Activated CD8-positive, alpha-beta T cell treated with anti-CD3 and anti-CD28 coated beads, Interleukin-2, amount 10 ng/mL, durations not matched to agents 7 days and 5 days (primary cell): Measurements from ENCODE around the gene EBF3. TPM values are rescaled to one million over a fixed set of nuclear protein-coding genes. Genes with fewer than 3 reads are reported as not detected.

ENCODE experiments used
- ATAC-seq: fragments of 150-1000 bp; cut with Tn5 transposase; one replicate; pipeline ENCODE4 v1.10.0; 2021; ENCODE audit warnings: moderate library complexity
- CTCF ChIA-PET: fragments of 350-600 bp; sonication (Branson Sonifier 250); formaldehyde crosslinking; loops from one replicate; lab custom pipeline; 2021; ENCODE audit warnings: antibody characterized with exemption; lab: Charles Lee
- POLR2A ChIA-PET: fragments of 350-600 bp; sonication (Branson Sonifier 250); formaldehyde crosslinking; loops from one replicate; lab custom pipeline; 2021; ENCODE audit warnings: antibody characterized with exemption; lab: Charles Lee
- DNase-seq: peaks from one replicate; pipeline ENCODE4 v3.0.0-alpha.2; 2020
- H3K27ac Mint-ChIP-seq: one replicate; pipeline ENCODE4 v1.8.0; 2021; ENCODE audit warnings: mild to moderate bottlenecking, mixed read lengths
- H3K27me3 Mint-ChIP-seq: one replicate; pipeline ENCODE4 v1.8.0; 2021; ENCODE audit warnings: low read depth, mixed read lengths
- H3K36me3 Mint-ChIP-seq: one replicate; pipeline ENCODE4 v1.8.0; 2021; ENCODE audit warnings: low read depth, mixed read lengths
- H3K4me1 Mint-ChIP-seq: one replicate; pipeline ENCODE4 v1.8.0; 2021; ENCODE audit warnings: low read depth, mixed read lengths
- H3K4me3 Mint-ChIP-seq: one replicate; pipeline ENCODE4 v1.8.0; 2021; ENCODE audit warnings: mild to moderate bottlenecking, mixed read lengths
- H3K9me3 Mint-ChIP-seq: one replicate; pipeline ENCODE4 v1.8.0; 2022; ENCODE audit warnings: mixed read lengths; ENCODE audit not compliant: insufficient read depth
- total RNA-seq, 2 experiments: library from RNA; stranded (reverse); gene quantifications; one replicate each; pipeline ENCODE4 v1.2.3, GENCODE V29; 2021

Gene EBF3
- total RNA-seq, 2 experiments from 2014 or later: not detected

- POLR2A ChIA-PET: no interaction called here
Observed at GRCh38 chr10:129962872-129963640, 1.0 kb downstream of the EBF3 start.

DNA sequence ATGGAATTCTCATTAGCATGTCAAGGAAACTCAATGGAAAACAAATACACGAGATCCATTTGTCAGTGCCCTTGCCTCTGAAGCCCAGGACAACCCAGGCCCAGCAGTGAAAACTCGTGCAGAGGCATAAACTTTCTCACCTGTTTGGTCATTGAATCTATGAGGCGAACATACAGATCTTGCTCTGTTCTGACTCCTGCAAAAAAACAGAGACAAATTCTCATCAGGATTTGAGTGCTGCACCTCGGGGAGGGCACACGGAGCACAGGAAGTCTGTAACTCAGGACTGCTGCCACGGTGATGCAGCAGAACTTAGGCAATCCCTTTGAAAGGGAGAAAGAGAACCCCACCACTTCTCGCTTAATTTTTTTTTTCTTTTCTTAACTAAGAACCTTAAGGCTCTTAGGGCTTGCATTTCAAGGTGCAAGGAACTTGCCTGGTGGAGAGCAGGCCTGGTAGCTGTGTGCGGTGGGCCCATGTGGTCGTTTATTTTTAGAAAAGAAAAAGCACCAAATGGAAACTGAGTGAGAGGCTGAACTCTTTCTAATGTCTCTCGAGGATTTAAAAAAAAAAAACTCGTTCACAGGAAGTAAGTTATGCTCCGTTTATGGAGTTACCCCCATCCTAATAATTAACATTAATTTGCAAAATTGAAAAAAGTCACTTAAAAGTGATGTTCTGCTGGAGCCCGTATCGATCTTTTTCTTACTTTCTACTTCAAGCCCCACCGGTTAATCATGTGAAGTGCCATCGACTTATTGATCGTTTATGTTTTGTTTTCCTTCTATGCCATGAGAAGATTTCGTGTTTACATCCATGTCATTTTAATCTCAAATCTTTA lies 1.8 kb downstream of the EBF3 start:
- ChIA-PET CTCF (interaction anchor here (1.5 kb wide), 1 partner anchor 148 kb away, joined by 4 read pairs; the partner anchor contains the start of gene C10orf143), POLR2A (no interaction called here)
- Mint-ChIP-seq H3K27me3 (peaks cover 59% of the 10 kb centered on the region), H3K9me3 (peaks cover 6% of the 10 kb centered on the region), H3K4me1 (peaks cover 22% of the 10 kb centered on the region), H3K36me3 (peaks cover 7% of the 10 kb centered on the region), H3K27ac (peak overlapping the region; percentile 31), H3K4me3 (peak overlapping the region; percentile 35)
- no peak for ATAC-seq
- no peak for DNase-seq

More at GRCh38 chr10:129962872-129963640, 1.0 kb downstream of the EBF3 start:
- Mint-ChIP-seq H3K27ac (peak overlapping the region; percentile 64), H3K4me1 (peaks cover 22% of the 10 kb centered on the region), H3K27me3 (peaks cover 57% of the 10 kb centered on the region), H3K4me3 (peak overlapping the region; percentile 50), H3K36me3 (peaks cover 7% of the 10 kb centered on the region), H3K9me3 (peaks cover 6% of the 10 kb centered on the region)
- no peak for ATAC-seq
- DNase-seq: no peak
- CTCF ChIA-PET: no interaction called here

DNA sequence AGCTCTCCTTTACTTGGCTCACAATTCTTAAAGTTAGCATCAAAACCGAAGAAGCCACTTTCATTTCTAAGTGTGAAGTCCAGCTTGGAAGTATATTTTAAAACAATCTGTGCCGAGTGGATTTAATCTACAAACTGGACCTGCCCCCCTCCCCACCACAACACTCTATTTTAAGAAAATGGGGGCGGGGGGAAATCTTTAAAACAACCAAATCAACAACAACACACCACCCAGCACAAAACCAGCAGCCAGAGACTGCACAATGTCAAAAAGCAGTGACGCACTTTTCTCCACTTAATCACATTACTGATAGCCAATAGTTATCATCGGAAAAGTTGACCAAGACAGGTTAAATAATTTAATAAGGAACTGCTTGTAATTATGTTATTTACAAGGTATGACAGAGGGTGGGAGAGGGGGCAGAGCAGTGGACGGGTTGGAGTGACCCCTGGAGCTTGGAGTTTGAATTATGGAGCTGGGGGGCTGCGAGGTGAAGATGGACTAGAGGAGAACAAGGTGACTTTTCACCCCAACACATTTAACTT lies 2.8 kb downstream of the EBF3 start:
- DNase-seq (no peak), ATAC-seq (no peak)
- POLR2A ChIA-PET: no interaction called here
- peaks cover 7% of the 10 kb centered on the region for H3K36me3 Mint-ChIP-seq
- peaks cover 64% of the 10 kb centered on the region for H3K27me3 Mint-ChIP-seq
- peaks cover 6% of the 10 kb centered on the region for H3K9me3 Mint-ChIP-seq
- H3K4me1 Mint-ChIP-seq: peaks cover 22% of the 10 kb centered on the region
- no peak overlapping the region for H3K4me3 Mint-ChIP-seq
- H3K27ac Mint-ChIP-seq: no peak overlapping the region
- CTCF ChIA-PET: interaction anchor here (1.5 kb wide), 1 partner anchor 149 kb away, joined by 4 read pairs; the partner anchor contains the start of gene C10orf143

DNA sequence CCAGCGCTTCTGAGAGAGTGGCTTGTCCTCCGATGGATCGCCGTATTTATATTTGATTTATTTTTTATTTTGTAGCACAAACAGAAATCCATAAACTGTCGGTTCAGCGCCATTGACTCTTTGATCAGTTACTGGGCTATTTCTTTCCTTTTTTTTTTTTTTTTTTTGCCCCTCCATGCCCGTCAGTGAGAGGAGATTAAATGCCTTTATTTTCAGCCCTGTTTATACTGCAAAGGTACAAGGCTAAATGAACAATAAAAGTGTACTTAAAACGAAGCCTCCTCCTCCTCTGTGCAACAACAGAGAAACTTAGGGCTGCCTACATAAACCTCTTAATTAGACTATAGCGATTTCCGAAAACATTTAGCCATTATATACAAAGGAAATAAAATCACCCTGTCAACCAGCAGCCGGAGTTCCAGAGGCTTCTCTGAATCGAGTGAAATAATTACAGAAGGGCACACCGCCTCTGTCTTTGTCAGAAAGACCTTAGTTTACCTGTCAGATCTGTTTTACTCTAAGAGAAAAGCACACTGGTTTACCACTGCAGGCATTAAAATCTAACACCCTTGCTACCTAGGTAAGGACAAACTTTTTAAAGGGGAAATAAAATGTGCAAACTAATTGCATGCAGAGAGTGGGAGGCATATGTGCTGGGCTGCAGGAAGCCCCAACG lies 3.5 kb downstream of the EBF3 start:
- ChIA-PET CTCF (interaction anchor here (1.5 kb wide), 1 partner anchor 149 kb away, joined by 4 read pairs; the partner anchor contains the start of gene C10orf143), POLR2A (no interaction called here)
- peaks cover 6% of the 10 kb centered on the region for H3K9me3 Mint-ChIP-seq
- no peak overlapping the region for H3K27ac Mint-ChIP-seq
- peaks cover 62% of the 10 kb centered on the region for H3K27me3 Mint-ChIP-seq
- ATAC-seq (no peak), DNase-seq (no peak)
- H3K4me1 Mint-ChIP-seq: peaks cover 22% of the 10 kb centered on the region
- peak overlapping the region; percentile 25 for H3K4me3 Mint-ChIP-seq
- peaks cover 7% of the 10 kb centered on the region for H3K36me3 Mint-ChIP-seq

DNA sequence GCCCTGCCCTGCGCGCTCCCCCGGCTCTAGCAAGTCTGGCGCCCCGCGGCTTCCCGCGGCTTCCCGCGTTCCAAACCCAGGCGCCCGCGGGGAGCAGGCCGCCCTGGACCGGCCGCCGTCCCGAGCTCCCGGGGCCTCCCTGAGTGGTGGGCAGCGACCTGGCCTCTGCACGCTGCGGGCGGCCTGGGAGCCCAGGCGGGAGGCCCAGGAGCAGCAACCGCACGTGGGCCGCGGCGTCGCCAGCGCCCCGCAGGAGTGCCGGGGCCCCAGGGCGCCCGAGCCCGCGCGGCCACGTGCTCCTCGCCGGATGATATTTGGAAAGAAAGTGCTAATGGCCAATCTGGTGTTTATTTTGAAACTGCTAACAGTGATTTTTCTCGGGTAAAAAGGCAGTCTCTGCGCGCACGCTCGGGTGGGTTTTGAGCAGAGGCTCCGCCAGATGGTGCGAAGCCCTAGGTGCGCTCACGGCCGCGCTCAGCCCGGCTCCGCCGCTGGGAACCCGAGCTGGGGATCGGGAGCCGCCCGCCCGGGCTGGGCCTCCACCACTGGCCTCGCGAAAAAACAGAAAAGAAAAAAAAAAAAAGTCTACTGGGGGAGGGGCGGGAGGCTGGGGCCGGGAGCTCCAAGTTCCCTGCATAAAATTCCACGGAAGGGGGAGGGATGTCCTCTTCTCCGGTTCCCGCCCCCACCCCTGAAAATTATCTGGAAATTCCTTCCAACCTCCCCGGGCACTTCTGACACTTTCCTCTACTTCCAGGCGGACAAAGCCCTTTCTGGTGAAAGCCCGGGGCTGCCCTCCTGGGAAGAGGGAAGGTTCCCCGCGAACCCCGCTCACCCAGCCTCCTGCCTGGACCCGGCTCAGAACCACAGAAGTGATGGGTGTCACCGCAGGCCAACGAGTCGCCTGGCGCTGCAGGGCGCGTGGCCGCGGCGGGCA lies 4.3 kb downstream of the EBF3 start:
- ChIA-PET POLR2A (no interaction called here), CTCF (no interaction called here)
- Mint-ChIP-seq H3K27ac (no peak overlapping the region), H3K9me3 (peaks cover 6% of the 10 kb centered on the region), H3K4me1 (peaks cover 20% of the 10 kb centered on the region), H3K4me3 (peak overlapping the region; percentile 25), H3K27me3 (peaks cover 60% of the 10 kb centered on the region), H3K36me3 (peaks cover 7% of the 10 kb centered on the region)
- ATAC-seq (no peak), DNase-seq (no peak)

DNA sequence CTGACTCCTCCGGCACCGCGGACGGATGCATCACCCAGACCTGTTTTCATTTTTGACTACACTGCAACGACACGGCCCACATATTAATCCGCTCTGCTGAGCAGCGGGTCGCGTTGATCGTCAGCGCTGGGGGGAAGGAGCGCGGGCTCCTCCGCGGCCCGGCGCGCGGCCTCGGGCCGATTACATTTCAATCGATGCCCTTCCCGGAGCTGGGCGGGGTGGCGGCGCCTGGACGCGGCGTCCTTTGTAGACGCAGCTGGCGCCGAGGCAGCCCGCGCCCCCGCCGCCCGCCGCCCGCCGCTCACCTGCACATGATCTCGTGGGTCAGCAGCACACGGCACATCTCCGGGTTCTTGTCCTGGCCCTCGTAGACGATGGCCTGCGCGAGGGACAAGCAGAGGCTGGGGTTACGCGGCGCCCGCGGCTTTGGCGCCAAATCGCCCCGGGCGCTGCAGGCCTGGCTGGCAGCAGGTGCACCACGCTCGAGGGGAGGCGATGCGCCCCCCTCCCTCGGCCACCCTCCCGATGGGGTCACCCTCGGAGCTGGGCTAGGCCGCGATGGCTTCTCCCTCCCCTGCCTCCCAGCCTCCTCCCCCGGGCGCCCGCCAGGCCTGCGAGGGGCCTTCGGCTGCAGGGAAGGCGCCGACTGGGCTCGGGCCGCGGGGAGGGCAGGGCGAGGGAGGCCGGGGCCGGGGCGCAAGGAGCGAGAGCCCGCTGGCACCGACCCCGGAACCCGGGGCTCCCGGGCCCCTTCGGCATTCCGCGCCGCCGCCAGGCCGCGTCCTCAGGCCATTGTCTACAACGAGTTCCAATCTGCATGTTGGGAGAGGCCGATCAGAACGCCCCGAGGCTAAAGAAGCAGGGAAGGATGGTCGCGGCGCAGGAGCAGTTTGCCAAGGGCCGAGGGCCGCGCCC lies 5.2 kb downstream of the EBF3 start:
- Mint-ChIP-seq H3K27me3 (peaks cover 60% of the 10 kb centered on the region), H3K4me1 (peaks cover 19% of the 10 kb centered on the region), H3K4me3 (peak overlapping the region; percentile 42), H3K36me3 (peaks cover 7% of the 10 kb centered on the region), H3K27ac (peak overlapping the region; percentile 40), H3K9me3 (peaks cover 6% of the 10 kb centered on the region)
- ChIA-PET POLR2A (no interaction called here), CTCF (no interaction called here)
- ATAC-seq (no peak), DNase-seq (no peak)

GRCh38 chr10:129958148-129958628 lies 5.9 kb downstream of the EBF3 start:
- DNase-seq (no peak), ATAC-seq (no peak)
- H3K27ac Mint-ChIP-seq: peak overlapping the region; percentile 40
- H3K36me3 Mint-ChIP-seq: peaks cover 7% of the 10 kb centered on the region
- H3K9me3 Mint-ChIP-seq: peaks cover 6% of the 10 kb centered on the region
- CTCF ChIA-PET: interaction anchor here (0.7 to 1.2 kb wide), 2 partner anchors 13 to 151 kb away, joined by 3 read pairs; no protein-coding TSS in a partner anchor
- H3K4me3 Mint-ChIP-seq: peak overlapping the region; percentile 42
- H3K4me1 Mint-ChIP-seq: peaks cover 18% of the 10 kb centered on the region
- peaks cover 58% of the 10 kb centered on the region for H3K27me3 Mint-ChIP-seq
- POLR2A ChIA-PET: no interaction called here

GRCh38 chr10:129956876-129957673 lies 7.0 kb downstream of the EBF3 start:
- peaks cover 10% of the 10 kb centered on the region for H3K4me1 Mint-ChIP-seq
- ATAC-seq (no peak), DNase-seq (no peak)
- peaks cover 6% of the 10 kb centered on the region for H3K36me3 Mint-ChIP-seq
- H3K9me3 Mint-ChIP-seq: peaks cover 6% of the 10 kb centered on the region
- H3K4me3 Mint-ChIP-seq: no peak overlapping the region
- no peak overlapping the region for H3K27ac Mint-ChIP-seq
- ChIA-PET CTCF (interaction anchor here (0.7 to 1.2 kb wide), 2 partner anchors 14 to 152 kb away, joined by 3 read pairs; no protein-coding TSS in a partner anchor), POLR2A (interaction anchor here (0.7 kb wide), 1 partner anchor 169 kb away, joined by 3 read pairs; no protein-coding TSS in a partner anchor)
- peaks cover 51% of the 10 kb centered on the region for H3K27me3 Mint-ChIP-seq

DNA sequence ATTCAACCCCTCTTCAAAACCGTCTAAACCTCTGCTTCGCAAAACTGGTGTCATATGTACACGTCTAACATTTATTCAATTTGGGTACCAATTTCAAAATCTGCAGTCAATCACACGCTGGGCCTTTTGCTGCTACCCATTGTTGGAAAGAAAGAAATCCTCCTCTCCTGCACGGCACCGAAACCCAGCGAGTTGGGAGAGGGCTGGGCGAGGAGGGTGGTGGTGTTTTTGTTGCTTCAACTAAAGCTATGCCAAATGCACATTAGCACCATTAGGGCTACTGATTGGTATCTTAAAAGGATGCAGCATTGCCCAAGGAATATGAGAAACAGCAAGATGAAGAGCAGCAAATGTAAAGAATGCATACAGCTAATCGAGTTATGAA lies 7.8 kb downstream of the EBF3 start:
- H3K4me1 Mint-ChIP-seq: peaks cover 9% of the 10 kb centered on the region
- no peak overlapping the region for H3K27ac Mint-ChIP-seq
- H3K9me3 Mint-ChIP-seq: peaks cover 6% of the 10 kb centered on the region
- CTCF ChIA-PET: no interaction called here
- H3K4me3 Mint-ChIP-seq: no peak overlapping the region
- DNase-seq: no peak
- no peak for ATAC-seq
- peaks cover 6% of the 10 kb centered on the region for H3K36me3 Mint-ChIP-seq
- POLR2A ChIA-PET: interaction anchor here (0.7 kb wide), 1 partner anchor 169 kb away, joined by 3 read pairs; no protein-coding TSS in a partner anchor
- H3K27me3 Mint-ChIP-seq: peaks cover 44% of the 10 kb centered on the region
